Spleen (tissue), 11 donors: ENCODE measurements around the gene TRPV4. TPM values are rescaled to one million over a fixed set of nuclear protein-coding genes. Genes with fewer than 3 reads are reported as not detected.
A peak's percentile ranks its signal among the peaks of the same experiment; 100 is the strongest.

Experiments
- DNase-seq: peaks from one replicate; pipeline ENCODE4 v3.0.0-alpha.2; 2020
- H3K27ac ChIP-seq, 8 donors: fragments of 200-600 bp; sonication (generic) in 7 of 8; 1 replicate in 4 of 8; 2 replicates in 4 of 8; pipeline versions ENCODE4 v1.5.0 to v1.8.0; 2016 to 2021; ENCODE audit warnings: inconsistent platforms in 4 of 8, mild to moderate bottlenecking in 4 of 8, moderate library complexity in 1 of 8
- H3K27me3 ChIP-seq, 7 donors: fragments of 200-600 bp; sonication (generic) in 6 of 7; replicated peaks in 1 of 7; 1 replicate in 4 of 7; 2 replicates in 3 of 7; pipeline versions ENCODE4 v1.5.0 to v1.8.0; 2016 to 2021; ENCODE audit warnings: inconsistent platforms in 3 of 7, mild to moderate bottlenecking in 1 of 7
- H3K36me3 ChIP-seq, 6 donors: fragments of 200-600 bp; sonication (generic) in 5 of 6; 1 replicate in 4 of 6; 2 replicates in 2 of 6; pipeline versions ENCODE4 v1.5.0 to v1.8.0; 2016 to 2021; ENCODE audit warnings: inconsistent platforms in 2 of 6
- H3K4me1 ChIP-seq, 6 donors: fragments of 200-600 bp; sonication (generic) in 5 of 6; 1 replicate in 3 of 6; 2 replicates in 3 of 6; pipeline versions ENCODE4 v1.5.0 to v1.8.0; 2016 to 2021; ENCODE audit warnings: inconsistent platforms in 3 of 6
- H3K4me3 ChIP-seq, 8 donors: fragments of 200-600 bp; sonication (generic) in 7 of 8; 1 replicate in 4 of 8; 2 replicates in 4 of 8; pipeline versions ENCODE4 v1.5.0 to v1.8.0; 2016 to 2021; ENCODE audit warnings: inconsistent platforms in 4 of 8, mild to moderate bottlenecking in 4 of 8, moderate library complexity in 2 of 8
- H3K9me3 ChIP-seq, 8 donors: fragments of 200-600 bp; sonication (generic) in 7 of 8; 1 replicate in 4 of 8; 2 replicates in 4 of 8; pipeline versions ENCODE4 v1.5.0 to v1.8.0; 2016 to 2021; ENCODE audit warnings: inconsistent platforms in 4 of 8
- POLR2A ChIP-seq, 3 donors: fragments of 450-650 bp; IDR thresholded peaks; one replicate each; pipeline ENCODE4 v1.5.1; 2017; ENCODE audit warnings: antibody characterized with exemption in 3 of 3, mild to moderate bottlenecking in 1 of 3
- POLR2AphosphoS5 ChIP-seq, 3 donors: sonication (generic); formaldehyde crosslinking; IDR thresholded peaks; one replicate each; pipeline ENCODE4 v1.5.1; 2017; ENCODE audit warnings: antibody characterized with exemption in 3 of 3
- WGBS, 5 donors: extraction: QIAGEN DNeasy Blood & Tissue Kit in 3 of 5; methylation state at CpG; one replicate each; pipeline versions ENCODE4 v1.1.5 to v1.1.7; 2013 to 2018; 5-methylcytosine and 5-hydroxymethylcytosine counted together
- intact Hi-C: fragments of 100-400 bp; cut with DNase I; formaldehyde crosslinking; loops from one replicate; pipeline ENCODE4 v1.15.0; 2023; ENCODE audit warnings: low total_unique reads
- polyA plus RNA-seq, 3 donors: library from polyadenylated mRNA; stranded (reverse); fragments of 200-250 nt; gene quantifications; one replicate each; pipeline ENCODE4 v1.2.1, GENCODE V29; 2013
- total RNA-seq, 7 donors: library from RNA; depleted of rRNA in 3 of 7; stranded (reverse); fragments of >200 nt in 3 of 7; fragmentation: NEBNext Ultra II Directional in 4 of 7; extraction: Animal tissue kit (Norgen Biotek cat#: 25700) in 4 of 7; gene quantifications; one replicate each; pipeline versions ENCODE4 v1.1.0 to v1.2.1, GENCODE V29; 2016 to 2021
- TF ChIP-seq, protein P1 (sequence below), 11 experiments: fragments of 200-600 bp in 7 of 11; fragments of 450-650 bp in 4 of 11; sonication (generic) in 4 of 11; IDR thresholded peaks in 8 of 11; conservative IDR thresholded peaks in 3 of 11; 1 replicate in 7 of 11; 2 replicates in 4 of 11; pipeline versions ENCODE4 v1.4.0 to v1.8.0; 2016 to 2021; ENCODE audit warnings: antibody characterized with exemption in 11 of 11, inconsistent platforms in 4 of 11, mild to moderate bottlenecking in 1 of 11
- donor health status: healthy with polysubstance abuse.
- donor health status: DM: no; HTN: no; CAD: no; lungs with moderate emphysema.
- donor health status: DM: no; HTN: no; CAD: no.
- donor health status: Bipolar disorder and iron deficiency.
- donor health status: healthy.
- donor health status: DM: no; HTN: no; CAD: no.
- donor health status: DM: yes; HTN: yes; CAD: no.

TRPV4 gene
- total and polyA plus RNA-seq, 10 donors = 0.49 to 8.0 (median 4.4) TPM

DNA sequence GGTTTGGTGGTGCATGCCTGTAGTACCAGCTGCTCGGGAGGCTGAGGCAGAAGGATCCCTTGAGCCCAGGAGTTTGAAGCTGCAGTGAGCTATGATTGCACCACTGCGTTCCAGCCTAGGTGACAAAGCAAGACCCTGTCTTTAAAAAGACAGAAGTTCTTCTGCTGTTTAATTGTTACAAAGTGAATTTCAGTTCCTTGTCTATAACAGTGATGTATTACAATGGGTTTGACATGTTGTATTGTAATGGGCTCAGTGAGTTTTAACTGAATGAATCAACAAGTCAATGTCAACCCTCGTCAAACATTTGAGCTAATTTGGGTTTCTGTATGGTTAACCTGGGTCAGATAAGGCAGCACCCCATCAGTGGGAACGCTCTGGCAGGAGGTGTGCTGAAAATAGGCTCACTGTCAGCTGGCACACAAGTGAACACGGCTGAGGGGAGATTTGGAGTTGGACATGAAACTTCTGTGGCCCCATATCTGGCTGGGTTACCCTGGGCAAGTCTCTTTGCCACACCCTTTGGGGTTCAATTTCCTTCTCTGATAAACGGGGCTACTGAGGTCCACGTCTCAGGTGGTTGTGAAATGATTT, 14.0 kb upstream of the TRPV4 start:
- no peak for DNase-seq
- no peaks in the 10 kb centered on the region for H3K9me3 ChIP-seq
- 37 to 72% (median 54%) methylated on average over 7 of the region's 7 CpGs for WGBS, 5 donors
- TF ChIP-seq POLR2A (IDR thresholded peaks at IDR 0.05) = no peak
- TF ChIP-seq, protein P1, sequence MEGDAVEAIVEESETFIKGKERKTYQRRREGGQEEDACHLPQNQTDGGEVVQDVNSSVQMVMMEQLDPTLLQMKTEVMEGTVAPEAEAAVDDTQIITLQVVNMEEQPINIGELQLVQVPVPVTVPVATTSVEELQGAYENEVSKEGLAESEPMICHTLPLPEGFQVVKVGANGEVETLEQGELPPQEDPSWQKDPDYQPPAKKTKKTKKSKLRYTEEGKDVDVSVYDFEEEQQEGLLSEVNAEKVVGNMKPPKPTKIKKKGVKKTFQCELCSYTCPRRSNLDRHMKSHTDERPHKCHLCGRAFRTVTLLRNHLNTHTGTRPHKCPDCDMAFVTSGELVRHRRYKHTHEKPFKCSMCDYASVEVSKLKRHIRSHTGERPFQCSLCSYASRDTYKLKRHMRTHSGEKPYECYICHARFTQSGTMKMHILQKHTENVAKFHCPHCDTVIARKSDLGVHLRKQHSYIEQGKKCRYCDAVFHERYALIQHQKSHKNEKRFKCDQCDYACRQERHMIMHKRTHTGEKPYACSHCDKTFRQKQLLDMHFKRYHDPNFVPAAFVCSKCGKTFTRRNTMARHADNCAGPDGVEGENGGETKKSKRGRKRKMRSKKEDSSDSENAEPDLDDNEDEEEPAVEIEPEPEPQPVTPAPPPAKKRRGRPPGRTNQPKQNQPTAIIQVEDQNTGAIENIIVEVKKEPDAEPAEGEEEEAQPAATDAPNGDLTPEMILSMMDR (IDR thresholded peaks at IDR 0.05 in 8 of 11, conservative IDR thresholded peaks at IDR 0.05 in 3 of 11) = no peak
- TF ChIP-seq POLR2AphosphoS5 (IDR thresholded peaks at IDR 0.05) = no peak
- intact Hi-C loops = no loop called here
- H3K27me3 ChIP-seq = no peaks in the 10 kb centered on the region
- H3K27ac ChIP-seq = peak overlapping the region in 6 of 8 donors; percentile 48 to 81 (median 76)
- peaks cover 5 to 40% (median 18%) of the 10 kb centered on the region in 6 donors for H3K4me1 ChIP-seq
- peaks cover 0 to 20% (median 7%) of the 10 kb centered on the region in 6 donors for H3K36me3 ChIP-seq
- H3K4me3 ChIP-seq = no peak overlapping the region

DNA sequence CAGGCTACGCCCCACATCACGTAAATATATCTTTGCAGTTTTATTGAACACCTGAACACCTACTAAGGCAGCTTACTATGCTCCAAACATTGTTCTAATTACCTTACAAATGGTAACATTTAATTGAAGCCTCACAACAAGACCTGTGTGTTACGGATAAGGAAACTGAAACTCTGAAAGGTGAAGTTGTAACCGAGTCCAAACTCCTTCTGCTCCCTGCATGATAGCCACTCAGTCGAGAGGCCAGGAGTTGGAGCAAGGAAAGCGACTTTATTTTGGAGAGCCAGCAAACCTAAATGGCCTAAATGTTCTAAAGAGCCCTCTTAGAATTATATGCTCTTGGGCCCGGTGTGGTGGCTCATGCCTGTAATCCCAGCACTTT, 12.6 kb upstream of the TRPV4 start:
- peak overlapping the region in 6 of 8 donors; percentile 48 to 81 (median 76) for H3K27ac ChIP-seq
- H3K27me3 ChIP-seq = no peaks in the 10 kb centered on the region
- TF ChIP-seq, protein P1 (IDR thresholded peaks at IDR 0.05 in 8 of 11, conservative IDR thresholded peaks at IDR 0.05 in 3 of 11) = no peak
- TF ChIP-seq POLR2A (IDR thresholded peaks at IDR 0.05) (no peak), POLR2AphosphoS5 (IDR thresholded peaks at IDR 0.05) (no peak)
- peaks cover 0 to 6% (median 2%) of the 10 kb centered on the region in 6 donors for H3K36me3 ChIP-seq
- WGBS, 5 donors = 81 to 88% (median 82%) methylated on average over 7 of the region's 7 CpGs
- H3K4me1 ChIP-seq = peaks cover 5 to 40% (median 18%) of the 10 kb centered on the region in 6 donors
- DNase-seq = no peak
- H3K9me3 ChIP-seq = no peaks in the 10 kb centered on the region
- peak overlapping the region in 4 of 8 donors; percentile 20 to 46 (median 24) for H3K4me3 ChIP-seq
- intact Hi-C loops = no loop called here

DNA sequence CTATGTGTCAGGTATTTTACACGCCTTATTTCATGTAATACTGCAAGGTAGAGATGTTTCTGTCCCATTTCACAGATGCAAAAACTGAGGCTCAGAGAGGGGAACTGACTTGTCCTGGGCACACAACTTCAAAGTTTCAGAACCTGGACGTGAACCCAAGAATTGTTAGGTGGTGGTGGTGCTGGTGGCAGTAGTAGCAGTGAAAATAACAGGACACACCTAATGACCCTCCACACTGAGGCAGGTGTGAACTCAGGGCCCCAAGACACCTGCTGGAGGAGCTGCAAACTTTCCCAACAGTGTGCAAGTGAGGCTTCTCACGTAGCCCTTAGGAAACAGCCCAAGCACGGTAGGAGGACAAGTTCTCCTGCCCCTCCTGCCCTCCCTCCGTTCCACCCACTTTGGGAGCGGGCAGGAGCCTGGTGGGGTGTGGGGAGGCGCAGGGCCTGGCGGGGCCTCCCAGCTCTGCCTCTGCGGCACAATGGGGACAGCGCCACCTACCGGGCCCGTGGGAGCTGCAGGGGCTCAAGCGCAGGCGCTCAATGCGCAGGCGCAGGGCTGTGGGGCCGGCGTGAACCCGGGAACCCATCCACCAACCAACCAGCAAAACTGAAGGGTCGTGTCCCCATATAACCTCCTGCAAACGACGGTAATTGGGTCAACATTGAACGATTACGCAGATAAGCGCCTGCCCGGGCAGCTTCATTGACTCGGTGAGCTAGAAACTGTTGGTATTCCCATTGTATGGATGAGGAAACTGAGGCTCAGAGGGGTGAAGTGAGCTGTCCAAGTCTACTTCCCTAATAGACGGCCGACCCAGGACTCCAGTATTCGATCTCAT, 12.0 kb upstream of the TRPV4 start:
- intact Hi-C loops = loop anchor here (5.0 kb wide), 1 partner anchor 38 kb away; no protein-coding TSS in a partner anchor
- H3K36me3 ChIP-seq = no peaks in the 10 kb centered on the region

More for the DNA sequence above, 12.0 kb upstream of the TRPV4 start:
- no peaks in the 10 kb centered on the region for H3K9me3 ChIP-seq
- H3K4me1 ChIP-seq = peaks cover 5 to 40% (median 18%) of the 10 kb centered on the region in 6 donors
- H3K27me3 ChIP-seq = no peaks in the 10 kb centered on the region
- peak overlapping the region in 4 of 8 donors; percentile 20 to 46 (median 24) for H3K4me3 ChIP-seq
- TF ChIP-seq, protein P1 (IDR thresholded peaks at IDR 0.05 in 8 of 11, conservative IDR thresholded peaks at IDR 0.05 in 3 of 11) = peak; percentile 93 to 100 (median 99)
- peak in 2 of 3 donors; percentile 58 to 78 for TF ChIP-seq POLR2AphosphoS5 (IDR thresholded peaks at IDR 0.05)
- TF ChIP-seq POLR2A (IDR thresholded peaks at IDR 0.05) = no peak
- H3K27ac ChIP-seq = peak overlapping the region in 6 of 8 donors; percentile 48 to 81 (median 76)
- 11 to 13% (median 12%) methylated on average over 25 to 30 of the region's 30 CpGs for WGBS, 5 donors
- peak; percentile 98 for DNase-seq
